Naive thymus-derived CD4-positive, alpha-beta T cell (primary cell): ENCODE results near the gene PAXX. TPM values are rescaled to one million over a fixed set of nuclear protein-coding genes. Genes with fewer than 3 reads are reported as not detected.

Experiments
- ATAC-seq: fragments of 150-1000 bp; cut with Tn5 transposase; 2 replicates; pipeline ENCODE4 v1.10.0; 2021; ENCODE audit warnings: mild to moderate bottlenecking, moderate library complexity
- CTCF ChIA-PET: fragments of 350-600 bp; sonication (Branson Sonifier 250); formaldehyde crosslinking; loops from one replicate; lab custom pipeline; 2021; ENCODE audit warnings: antibody characterized with exemption; lab: Charles Lee
- POLR2A ChIA-PET: fragments of 350-600 bp; sonication (Branson Sonifier 250); formaldehyde crosslinking; loops from one replicate; lab custom pipeline; 2021; ENCODE audit warnings: antibody characterized with exemption, inconsistent platforms; lab: Charles Lee
- DNase-seq, 9 donors: peaks; one replicate each; pipeline versions ENCODE4 v3.0.0 to v3.0.0-alpha.2; 2020 to 2022; ENCODE audit warnings: mixed read lengths in 1 of 9
- H3K27ac ChIP-seq: one replicate; pipeline ENCODE4 v1.7.0; 2013; ENCODE audit warnings: mild to moderate bottlenecking, low read depth, low read length, moderate library complexity
- H3K27me3 ChIP-seq, 2 donors: one replicate each; pipeline ENCODE4 v1.7.0; 2013; ENCODE audit warnings: low read length in 2 of 2, mild to moderate bottlenecking in 2 of 2, moderate library complexity in 2 of 2; ENCODE audit not compliant: control insufficient read depth in 2 of 2, insufficient read depth in 2 of 2
- H3K36me3 ChIP-seq, 3 experiments: 1 replicate in 2 of 3; 2 replicates in 1 of 3; pipeline ENCODE4 v1.7.0; 2013; ENCODE audit warnings: low read length in 3 of 3, mild to moderate bottlenecking in 3 of 3, moderate library complexity in 1 of 3; ENCODE audit not compliant: insufficient read depth in 3 of 3, control insufficient read depth in 2 of 3
- H3K4me1 ChIP-seq, 2 donors: one replicate each; pipeline ENCODE4 v1.7.0; 2013; ENCODE audit warnings: low read length in 2 of 2, mild to moderate bottlenecking in 2 of 2, moderate library complexity in 1 of 2; ENCODE audit not compliant: control insufficient read depth in 2 of 2, insufficient read depth in 2 of 2
- H3K4me3 ChIP-seq: 2 replicates; pipeline ENCODE4 v1.7.0; 2013; ENCODE audit warnings: mild to moderate bottlenecking, low read length
- H3K9me3 ChIP-seq, 3 experiments: 1 replicate in 2 of 3; 2 replicates in 1 of 3; pipeline ENCODE4 v1.7.0; 2013; ENCODE audit warnings: low read length in 3 of 3; ENCODE audit not compliant: control insufficient read depth in 2 of 3
- H3K27ac Mint-ChIP-seq, 9 donors: one replicate each; pipeline ENCODE4 v1.8.0; 2020 to 2022; ENCODE audit warnings: mixed read lengths in 9 of 9, mild to moderate bottlenecking in 8 of 9, moderate library complexity in 5 of 9, inconsistent platforms in 2 of 9
- H3K27me3 Mint-ChIP-seq, 5 donors: one replicate each; pipeline ENCODE4 v1.8.0; 2021 to 2022; ENCODE audit warnings: mixed read lengths in 5 of 5, mild to moderate bottlenecking in 1 of 5
- H3K36me3 Mint-ChIP-seq, 5 donors: one replicate each; pipeline ENCODE4 v1.8.0; 2020 to 2022; ENCODE audit warnings: mixed read lengths in 5 of 5, mild to moderate bottlenecking in 3 of 5, inconsistent platforms in 1 of 5
- H3K4me1 Mint-ChIP-seq, 7 donors: one replicate each; pipeline ENCODE4 v1.8.0; 2020 to 2022; ENCODE audit warnings: mixed read lengths in 7 of 7, mild to moderate bottlenecking in 3 of 7, inconsistent platforms in 1 of 7
- H3K4me3 Mint-ChIP-seq, 10 donors: one replicate each; pipeline ENCODE4 v1.8.0; 2020 to 2022; ENCODE audit warnings: mild to moderate bottlenecking in 10 of 10, mixed read lengths in 10 of 10, moderate library complexity in 6 of 10, inconsistent platforms in 2 of 10
- H3K9me3 Mint-ChIP-seq, 11 donors: one replicate each; pipeline ENCODE4 v1.8.0; 2020 to 2022; ENCODE audit warnings: mixed read lengths in 11 of 11, mild to moderate bottlenecking in 4 of 11, inconsistent platforms in 1 of 11, moderate library complexity in 1 of 11
- intact Hi-C, 2 donors: fragments of 100-400 bp; cut with micrococcal nuclease; formaldehyde crosslinking; loops; one replicate each; pipeline ENCODE4 v1.15.1; 2023
- polyA plus RNA-seq, 2 donors: library from polyadenylated mRNA; unstranded; fragments of 300-500 nt; fragmentation: Illumina TruSeq; gene quantifications; one replicate each; pipeline ENCODE4 v1.2.3, GENCODE V29; 2021
- total RNA-seq, 6 experiments: library from RNA in 5 of 6; stranded (reverse) in 5 of 6; gene quantifications; 1 replicate in 5 of 6; 2 replicates in 1 of 6; pipeline ENCODE4 v1.2.3 and lab custom pipeline; 2021 to 2026

Gene PAXX
- total and polyA plus RNA-seq, 7 experiments from 2014 or later = 49.3 to 78.2 (median 66.0) TPM

- peaks cover 0 to 6% of the 10 kb centered on the region in 2 donors for H3K27me3 ChIP-seq
- POLR2A ChIA-PET = no interaction called here
- no peaks in the 10 kb centered on the region for H3K4me1 ChIP-seq
- no peak overlapping the region for H3K4me3 ChIP-seq
- no peaks in the 10 kb centered on the region for H3K36me3 ChIP-seq
- H3K4me1 Mint-ChIP-seq = peaks cover 0 to 6% (median 5%) of the 10 kb centered on the region in 7 donors
- peaks cover 17 to 37% (median 20%) of the 10 kb centered on the region in 5 donors for H3K27me3 Mint-ChIP-seq
- no peak overlapping the region for H3K27ac ChIP-seq
- no peak for DNase-seq
- peaks cover 0 to 5% (median 3%) of the 10 kb centered on the region in 5 donors for H3K36me3 Mint-ChIP-seq
- no peaks in the 10 kb centered on the region for H3K9me3 Mint-ChIP-seq
- intact Hi-C loops = no loop called here
- no peak for ATAC-seq
- CTCF ChIA-PET = no interaction called here
- H3K27ac Mint-ChIP-seq = no peak overlapping the region
- H3K9me3 ChIP-seq = no peaks in the 10 kb centered on the region
- no peak overlapping the region for H3K4me3 Mint-ChIP-seq
Observed at GRCh38 chr9:136983167-136983566, 9.1 kb upstream of the PAXX start.

GRCh38 chr9:136983656-136984314 is 8.4 kb upstream of the PAXX start:
- CTCF ChIA-PET = no interaction called here
- peak overlapping the region in 3 of 10 donors; percentile 1 to 36 (median 33) for H3K4me3 Mint-ChIP-seq
- POLR2A ChIA-PET = no interaction called here

GRCh38 chr9:136984464-136985026 is 7.7 kb upstream of the PAXX start:
- ATAC-seq (no peak), DNase-seq (no peak)
- Histone ChIP-seq H3K4me1 (no peaks in the 10 kb centered on the region), H3K9me3 (no peaks in the 10 kb centered on the region), H3K27ac (no peak overlapping the region), H3K27me3 (peaks cover 0 to 6% of the 10 kb centered on the region in 2 donors), H3K4me3 (no peak overlapping the region), H3K36me3 (no peaks in the 10 kb centered on the region)
- Mint-ChIP-seq H3K4me1 (peaks cover 0 to 6% (median 5%) of the 10 kb centered on the region in 7 donors), H3K27me3 (peaks cover 17 to 42% (median 20%) of the 10 kb centered on the region in 5 donors), H3K36me3 (peaks cover 0 to 5% (median 3%) of the 10 kb centered on the region in 5 donors), H3K27ac (no peak overlapping the region), H3K4me3 (no peak overlapping the region), H3K9me3 (peaks cover 0 to 1% (median 0%) of the 10 kb centered on the region in 11 donors)
- ChIA-PET POLR2A (no interaction called here), CTCF (no interaction called here)
- intact Hi-C loops = no loop called here

More at GRCh38 chr9:136983656-136984314, 8.4 kb upstream of the PAXX start:
- H3K4me1 Mint-ChIP-seq = peaks cover 0 to 6% (median 5%) of the 10 kb centered on the region in 7 donors
- Histone ChIP-seq H3K27ac (no peak overlapping the region), H3K9me3 (no peaks in the 10 kb centered on the region), H3K4me3 (no peak overlapping the region), H3K4me1 (no peaks in the 10 kb centered on the region), H3K36me3 (no peaks in the 10 kb centered on the region), H3K27me3 (peaks cover 0 to 6% of the 10 kb centered on the region in 2 donors)
- peaks cover 17 to 41% (median 20%) of the 10 kb centered on the region in 5 donors for H3K27me3 Mint-ChIP-seq
- no peaks in the 10 kb centered on the region for H3K9me3 Mint-ChIP-seq
- no peak overlapping the region for H3K27ac Mint-ChIP-seq
- intact Hi-C loops = no loop called here
- DNase-seq = no peak
- peaks cover 0 to 5% (median 3%) of the 10 kb centered on the region in 5 donors for H3K36me3 Mint-ChIP-seq
- ATAC-seq = no peak

GRCh38 chr9:136985027-136985602 is 7.1 kb upstream of the PAXX start:
- Mint-ChIP-seq H3K27me3 (peaks cover 17 to 48% (median 20%) of the 10 kb centered on the region in 5 donors), H3K9me3 (peaks cover 0 to 1% (median 0%) of the 10 kb centered on the region in 11 donors), H3K36me3 (peaks cover 0 to 5% (median 3%) of the 10 kb centered on the region in 5 donors), H3K4me3 (no peak overlapping the region), H3K27ac (no peak overlapping the region), H3K4me1 (peaks cover 0 to 6% (median 5%) of the 10 kb centered on the region in 7 donors)
- H3K4me1 ChIP-seq = no peaks in the 10 kb centered on the region
- intact Hi-C loops = no loop called here
- ChIA-PET POLR2A (no interaction called here), CTCF (no interaction called here)
- no peaks in the 10 kb centered on the region for H3K9me3 ChIP-seq
- peak; percentile 35 for ATAC-seq
- H3K36me3 ChIP-seq = no peaks in the 10 kb centered on the region
- DNase-seq = no peak
- no peak overlapping the region for H3K27ac ChIP-seq
- H3K27me3 ChIP-seq = peaks cover 0 to 6% of the 10 kb centered on the region in 2 donors
- no peak overlapping the region for H3K4me3 ChIP-seq

GRCh38 chr9:136985853-136986252 is 6.4 kb upstream of the PAXX start:
- peaks cover 0 to 5% (median 3%) of the 10 kb centered on the region in 5 donors for H3K36me3 Mint-ChIP-seq
- ATAC-seq (no peak), DNase-seq (no peak)
- Histone ChIP-seq H3K9me3 (no peaks in the 10 kb centered on the region), H3K4me1 (no peaks in the 10 kb centered on the region), H3K4me3 (no peak overlapping the region), H3K36me3 (no peaks in the 10 kb centered on the region), H3K27me3 (peaks cover 0 to 6% of the 10 kb centered on the region in 2 donors), H3K27ac (no peak overlapping the region)
- POLR2A ChIA-PET = no interaction called here
- H3K9me3 Mint-ChIP-seq = peaks cover 0 to 1% (median 0%) of the 10 kb centered on the region in 11 donors
- CTCF ChIA-PET = no interaction called here
- peaks cover 13 to 50% (median 20%) of the 10 kb centered on the region in 5 donors for H3K27me3 Mint-ChIP-seq
- intact Hi-C loops = no loop called here
- H3K27ac Mint-ChIP-seq = no peak overlapping the region
- H3K4me1 Mint-ChIP-seq = peaks cover 0 to 9% (median 5%) of the 10 kb centered on the region in 7 donors
- H3K4me3 Mint-ChIP-seq = peak overlapping the region in 1 of 10 donors; percentile 14

GRCh38 chr9:136988872-136989271 is 3.4 kb upstream of the PAXX start:
- DNase-seq = no peak
- H3K4me3 ChIP-seq = no peak overlapping the region
- no peak overlapping the region for H3K27ac ChIP-seq
- Mint-ChIP-seq H3K9me3 (peaks cover 0 to 1% (median 0%) of the 10 kb centered on the region in 11 donors), H3K36me3 (peaks cover 1 to 6% (median 3%) of the 10 kb centered on the region in 5 donors), H3K4me1 (peaks cover 0 to 23% (median 10%) of the 10 kb centered on the region in 7 donors), H3K27ac (peak overlapping the region in 1 of 9 donors; percentile 24), H3K27me3 (peaks cover 8 to 42% (median 15%) of the 10 kb centered on the region in 5 donors), H3K4me3 (peak overlapping the region in 1 of 10 donors; percentile 23)
- H3K9me3 ChIP-seq = no peaks in the 10 kb centered on the region
- CTCF ChIA-PET = no interaction called here
- peaks cover 7 to 12% of the 10 kb centered on the region in 2 donors for H3K4me1 ChIP-seq
- H3K36me3 ChIP-seq = peaks cover 0 to 3% (median 0%) of the 10 kb centered on the region in 3 experiments
- POLR2A ChIA-PET = interaction anchor here (0.6 to 1.3 kb wide), 3 partner anchors 11 to 80 kb away, joined by 3 to 4 read pairs (median 3); no protein-coding TSS in a partner anchor
- H3K27me3 ChIP-seq = no peaks in the 10 kb centered on the region
- intact Hi-C loops = no loop called here
- ATAC-seq = no peak
